CD8-positive, alpha-beta memory T cell (primary cell): ENCODE measurements around the gene MOV10L1. TPM values are rescaled to one million over a fixed set of nuclear protein-coding genes. Genes with fewer than 3 reads are reported as not detected.

Experiments used
- CTCF ChIA-PET: fragments of 350-600 bp; sonication (Branson Sonifier 250); formaldehyde crosslinking; loops from one replicate; lab custom pipeline; 2021; ENCODE audit warnings: antibody characterized with exemption; lab: Charles Lee
- POLR2A ChIA-PET: fragments of 350-600 bp; sonication (Branson Sonifier 250); formaldehyde crosslinking; loops from one replicate; lab custom pipeline; 2021; ENCODE audit warnings: antibody characterized with exemption; lab: Charles Lee
- DNase-seq, 5 donors: peaks; one replicate each; pipeline versions ENCODE4 v3.0.0 to v3.0.0-alpha.2; 2020 to 2022; ENCODE audit warnings: mixed read lengths in 1 of 5
- H3K27ac ChIP-seq: one replicate; pipeline ENCODE4 v1.7.0; 2013; ENCODE audit warnings: low read depth, mild to moderate bottlenecking, low read length, moderate library complexity
- H3K27me3 ChIP-seq: 2 replicates; pipeline ENCODE4 v1.7.0; 2013; ENCODE audit warnings: low read length, mild to moderate bottlenecking; ENCODE audit not compliant: insufficient read depth, poor library complexity, severe bottlenecking
- H3K36me3 ChIP-seq: 2 replicates; pipeline ENCODE4 v1.7.0; 2013; ENCODE audit warnings: mild to moderate bottlenecking, low read length, moderate library complexity; ENCODE audit not compliant: insufficient read depth
- H3K4me1 ChIP-seq: 2 replicates; pipeline ENCODE4 v1.7.0; 2013; ENCODE audit warnings: mild to moderate bottlenecking, low read length, moderate library complexity; ENCODE audit not compliant: insufficient read depth
- H3K4me3 ChIP-seq: 2 replicates; pipeline ENCODE4 v1.7.0; 2013; ENCODE audit warnings: mild to moderate bottlenecking, low read length
- H3K9me3 ChIP-seq: 2 replicates; pipeline ENCODE4 v1.7.0; 2013; ENCODE audit warnings: mild to moderate bottlenecking, low read length
- H3K27ac Mint-ChIP-seq, 8 donors: one replicate each; pipeline ENCODE4 v1.8.0; 2020 to 2021; ENCODE audit warnings: mixed read lengths in 8 of 8, mild to moderate bottlenecking in 6 of 8, inconsistent platforms in 3 of 8, moderate library complexity in 3 of 8
- H3K27me3 Mint-ChIP-seq, 2 donors: one replicate each; pipeline ENCODE4 v1.8.0; 2020 to 2021; ENCODE audit warnings: mixed read lengths in 2 of 2, mild to moderate bottlenecking in 1 of 2, moderate library complexity in 1 of 2
- H3K36me3 Mint-ChIP-seq, 3 donors: one replicate each; pipeline ENCODE4 v1.8.0; 2020 to 2021; ENCODE audit warnings: mixed read lengths in 3 of 3, inconsistent platforms in 1 of 3, mild to moderate bottlenecking in 1 of 3
- H3K4me1 Mint-ChIP-seq, 3 donors: one replicate each; pipeline ENCODE4 v1.8.0; 2020 to 2021; ENCODE audit warnings: mixed read lengths in 3 of 3, inconsistent platforms in 1 of 3, mild to moderate bottlenecking in 1 of 3
- H3K4me3 Mint-ChIP-seq, 7 donors: one replicate each; pipeline ENCODE4 v1.8.0; 2020 to 2021; ENCODE audit warnings: mixed read lengths in 7 of 7, mild to moderate bottlenecking in 6 of 7, moderate library complexity in 4 of 7, inconsistent platforms in 2 of 7
- H3K9me3 Mint-ChIP-seq, 5 donors: one replicate each; pipeline ENCODE4 v1.8.0; 2020 to 2022; ENCODE audit warnings: mixed read lengths in 5 of 5, mild to moderate bottlenecking in 3 of 5, moderate library complexity in 2 of 5, inconsistent platforms in 1 of 5
- polyA plus RNA-seq: library from polyadenylated mRNA; unstranded; fragments of 300-500 nt; fragmentation: Illumina TruSeq; gene quantifications from one replicate; pipeline ENCODE4 v1.2.3, GENCODE V29; 2021
- total RNA-seq, 2 experiments: library from RNA; stranded (reverse); gene quantifications; one replicate each; pipeline ENCODE4 v1.2.3, GENCODE V29; 2021

MOV10L1 gene
- total and polyA plus RNA-seq, 3 experiments from 2014 or later, result not detected

DNA sequence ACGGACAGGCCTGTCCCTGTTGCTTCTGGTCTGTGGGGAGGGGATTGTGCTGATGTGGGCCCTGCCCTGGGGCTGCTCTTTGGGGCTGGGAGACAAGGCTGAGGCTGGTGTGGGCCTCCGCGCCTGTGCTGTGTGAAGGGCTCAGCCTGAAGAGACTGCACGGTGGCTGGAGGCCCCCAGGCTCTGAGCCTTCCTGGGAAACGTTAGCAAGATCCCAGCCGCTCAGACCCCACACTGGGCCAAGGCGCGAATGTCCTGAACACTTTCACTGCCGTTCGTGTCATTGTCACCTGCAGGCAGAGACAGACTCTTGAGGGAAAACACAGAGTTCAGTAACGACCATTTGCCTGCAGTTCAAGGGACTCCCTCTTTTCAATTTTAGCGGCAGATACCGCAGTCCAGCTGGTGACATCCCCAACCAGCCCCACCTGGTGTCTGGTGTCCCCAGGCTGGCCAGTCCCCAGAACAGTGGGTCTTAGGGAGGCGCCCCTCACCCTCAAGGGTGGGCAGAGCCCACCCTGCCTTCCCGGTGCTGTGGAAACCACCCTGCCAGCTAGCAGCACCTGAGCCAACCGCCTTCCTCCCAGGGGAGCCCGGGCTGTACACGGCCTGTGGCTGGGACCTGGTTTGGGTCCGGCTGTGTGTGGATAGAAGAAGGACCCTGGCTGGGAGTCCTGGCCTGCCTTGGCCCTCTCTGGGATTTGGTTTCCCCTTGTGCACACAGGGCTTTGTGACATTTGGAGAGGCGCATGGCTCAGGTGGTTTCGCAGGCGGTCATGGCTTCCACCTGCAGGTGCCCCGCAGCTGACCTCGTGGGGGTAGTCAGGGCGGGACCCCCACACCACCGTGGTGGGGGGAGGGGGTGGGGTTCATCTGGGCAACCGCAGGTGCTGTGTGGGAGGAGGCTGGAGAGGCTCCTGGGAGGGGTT lies 86.4 kb downstream of the MOV10L1 start:
- no peak overlapping the region for H3K27ac Mint-ChIP-seq
- H3K4me1 Mint-ChIP-seq, result peaks cover 0 to 5% (median 0%) of the 10 kb centered on the region in 3 donors
- Histone ChIP-seq H3K36me3 (no peaks in the 10 kb centered on the region), H3K9me3 (no peaks in the 10 kb centered on the region), H3K27ac (no peak overlapping the region), H3K27me3 (peaks cover 4% of the 10 kb centered on the region), H3K4me3 (no peak overlapping the region), H3K4me1 (no peaks in the 10 kb centered on the region)
- CTCF ChIA-PET, result interaction anchor here (0.6 to 1.0 kb wide), 3 partner anchors 26 to 236 kb away, joined by 3 read pairs; no protein-coding TSS in a partner anchor
- H3K27me3 Mint-ChIP-seq, result peaks cover 13 to 19% of the 10 kb centered on the region in 2 donors
- POLR2A ChIA-PET, result interaction anchor here (1.0 kb wide), 1 partner anchor 8 kb away, joined by 3 read pairs; no protein-coding TSS in a partner anchor
- H3K4me3 Mint-ChIP-seq, result no peak overlapping the region
- DNase-seq, result no peak
- no peaks in the 10 kb centered on the region for H3K36me3 Mint-ChIP-seq
- no peaks in the 10 kb centered on the region for H3K9me3 Mint-ChIP-seq

DNA sequence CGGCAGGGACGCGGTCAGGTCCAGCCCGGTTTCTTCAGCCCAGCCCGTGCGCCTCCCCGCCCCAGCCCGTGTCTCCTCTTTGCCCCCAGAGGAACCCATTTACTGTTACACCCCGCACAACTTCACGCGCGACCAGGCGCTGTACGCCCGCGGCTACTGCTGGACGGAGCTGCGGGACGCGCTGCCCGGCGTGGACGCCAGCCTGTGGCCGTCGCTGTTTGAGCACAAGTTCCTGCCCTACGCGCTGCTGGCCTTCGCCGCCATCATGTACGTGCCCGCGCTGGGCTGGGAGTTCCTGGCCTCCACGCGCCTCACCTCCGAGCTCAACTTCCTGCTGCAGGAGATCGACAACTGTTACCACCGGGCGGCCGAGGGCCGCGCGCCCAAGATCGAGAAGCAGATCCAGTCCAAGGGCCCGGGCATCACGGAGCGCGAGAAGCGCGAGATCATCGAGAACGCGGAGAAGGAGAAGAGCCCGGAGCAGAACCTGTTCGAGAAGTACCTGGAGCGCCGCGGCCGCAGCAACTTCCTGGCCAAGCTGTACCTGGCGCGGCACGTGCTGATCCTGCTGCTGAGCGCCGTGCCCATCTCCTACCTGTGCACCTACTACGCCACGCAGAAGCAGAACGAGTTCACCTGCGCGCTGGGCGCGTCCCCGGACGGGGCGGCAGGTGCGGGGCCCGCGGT lies 87.2 kb downstream of the MOV10L1 start:
- no peak overlapping the region for H3K27ac ChIP-seq
- Mint-ChIP-seq H3K27me3 (peaks cover 8 to 11% of the 10 kb centered on the region in 2 donors), H3K4me3 (peak overlapping the region in 1 of 7 donors; percentile 36), H3K36me3 (no peaks in the 10 kb centered on the region), H3K9me3 (no peaks in the 10 kb centered on the region), H3K4me1 (peaks cover 0 to 5% (median 0%) of the 10 kb centered on the region in 3 donors), H3K27ac (no peak overlapping the region)
- no peaks in the 10 kb centered on the region for H3K4me1 ChIP-seq
- DNase-seq, result peak in 1 of 5 donors; percentile 44
- H3K4me3 ChIP-seq, result no peak overlapping the region
- no peaks in the 10 kb centered on the region for H3K9me3 ChIP-seq
- no peaks in the 10 kb centered on the region for H3K36me3 ChIP-seq
- POLR2A ChIA-PET, result no interaction called here
- no peaks in the 10 kb centered on the region for H3K27me3 ChIP-seq
- CTCF ChIA-PET, result interaction anchor here (0.6 kb wide), 1 partner anchor 237 kb away, joined by 3 read pairs; no protein-coding TSS in a partner anchor

DNA sequence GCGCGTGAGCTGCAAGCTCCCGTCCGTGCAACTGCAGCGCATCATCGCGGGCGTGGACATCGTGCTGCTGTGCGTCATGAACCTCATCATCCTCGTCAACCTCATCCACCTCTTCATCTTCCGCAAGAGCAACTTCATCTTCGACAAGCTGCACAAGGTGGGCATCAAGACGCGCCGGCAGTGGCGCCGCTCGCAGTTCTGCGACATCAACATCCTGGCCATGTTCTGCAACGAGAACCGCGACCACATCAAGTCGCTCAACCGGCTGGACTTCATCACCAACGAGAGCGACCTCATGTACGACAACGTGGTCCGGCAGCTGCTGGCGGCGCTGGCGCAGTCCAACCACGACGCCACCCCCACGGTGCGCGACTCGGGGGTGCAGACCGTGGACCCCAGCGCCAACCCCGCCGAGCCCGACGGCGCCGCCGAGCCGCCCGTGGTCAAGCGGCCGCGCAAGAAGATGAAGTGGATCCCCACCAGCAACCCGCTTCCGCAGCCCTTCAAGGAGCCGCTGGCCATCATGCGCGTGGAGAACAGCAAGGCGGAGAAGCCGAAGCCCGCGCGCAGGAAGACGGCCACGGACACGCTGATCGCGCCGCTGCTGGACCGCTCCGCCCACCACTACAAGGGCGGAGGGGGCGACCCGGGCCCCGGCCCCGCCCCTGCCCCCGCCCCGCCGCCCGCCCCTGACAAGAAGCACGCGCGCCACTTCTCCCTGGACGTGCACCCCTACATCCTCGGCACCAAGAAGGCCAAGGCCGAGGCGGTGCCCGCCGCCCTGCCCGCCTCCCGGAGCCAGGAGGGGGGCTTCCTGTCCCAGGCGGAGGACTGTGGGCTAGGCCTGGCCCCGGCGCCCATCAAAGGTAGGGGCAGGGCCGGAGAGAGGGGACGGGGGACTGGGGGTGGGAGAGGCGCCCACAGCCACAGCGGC lies 88.0 kb downstream of the MOV10L1 start:
- Mint-ChIP-seq H3K27ac (peak overlapping the region in 1 of 8 donors; percentile 90), H3K9me3 (no peaks in the 10 kb centered on the region), H3K27me3 (peaks cover 4 to 5% of the 10 kb centered on the region in 2 donors), H3K4me1 (peaks cover 0 to 5% (median 0%) of the 10 kb centered on the region in 3 donors), H3K36me3 (no peaks in the 10 kb centered on the region), H3K4me3 (no peak overlapping the region)
- Histone ChIP-seq H3K9me3 (no peaks in the 10 kb centered on the region), H3K27ac (no peak overlapping the region), H3K36me3 (no peaks in the 10 kb centered on the region), H3K4me1 (no peaks in the 10 kb centered on the region), H3K4me3 (no peak overlapping the region), H3K27me3 (no peaks in the 10 kb centered on the region)
- POLR2A ChIA-PET, result no interaction called here
- CTCF ChIA-PET, result no interaction called here
- DNase-seq, result peak in 1 of 5 donors; percentile 44

DNA sequence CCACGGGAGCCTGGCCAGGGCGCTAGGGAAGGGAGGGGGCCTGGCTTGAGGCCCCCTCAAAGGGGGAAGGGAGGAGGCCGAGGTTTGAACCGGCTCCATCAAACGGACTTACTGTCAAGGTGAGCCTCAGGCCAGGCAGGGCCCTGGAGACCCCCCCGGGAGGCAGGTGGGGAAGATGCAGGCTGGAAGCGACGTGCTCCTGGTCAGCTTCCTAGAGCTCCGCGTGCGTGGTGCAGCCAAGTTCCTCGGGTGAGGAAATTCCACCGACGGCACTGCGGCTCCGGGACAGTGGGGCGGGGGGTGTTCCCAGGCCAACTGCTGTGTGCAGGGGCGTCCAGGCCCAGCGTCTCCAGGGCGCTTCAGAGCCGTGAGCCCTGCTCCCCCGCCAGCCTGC lies 88.7 kb downstream of the MOV10L1 start:
- no peaks in the 10 kb centered on the region for H3K36me3 Mint-ChIP-seq
- no peak overlapping the region for H3K4me3 ChIP-seq
- no peak overlapping the region for H3K4me3 Mint-ChIP-seq
- no peaks in the 10 kb centered on the region for H3K9me3 ChIP-seq
- peak in 1 of 5 donors; percentile 48 for DNase-seq
- H3K27me3 Mint-ChIP-seq, result peaks cover 4 to 5% of the 10 kb centered on the region in 2 donors
- no peaks in the 10 kb centered on the region for H3K36me3 ChIP-seq
- H3K27ac ChIP-seq, result no peak overlapping the region
- ChIA-PET POLR2A (no interaction called here), CTCF (no interaction called here)
- H3K4me1 Mint-ChIP-seq, result peaks cover 0 to 5% (median 0%) of the 10 kb centered on the region in 3 donors
- H3K4me1 ChIP-seq, result no peaks in the 10 kb centered on the region
- no peak overlapping the region for H3K27ac Mint-ChIP-seq
- no peaks in the 10 kb centered on the region for H3K27me3 ChIP-seq
- H3K9me3 Mint-ChIP-seq, result no peaks in the 10 kb centered on the region

DNA sequence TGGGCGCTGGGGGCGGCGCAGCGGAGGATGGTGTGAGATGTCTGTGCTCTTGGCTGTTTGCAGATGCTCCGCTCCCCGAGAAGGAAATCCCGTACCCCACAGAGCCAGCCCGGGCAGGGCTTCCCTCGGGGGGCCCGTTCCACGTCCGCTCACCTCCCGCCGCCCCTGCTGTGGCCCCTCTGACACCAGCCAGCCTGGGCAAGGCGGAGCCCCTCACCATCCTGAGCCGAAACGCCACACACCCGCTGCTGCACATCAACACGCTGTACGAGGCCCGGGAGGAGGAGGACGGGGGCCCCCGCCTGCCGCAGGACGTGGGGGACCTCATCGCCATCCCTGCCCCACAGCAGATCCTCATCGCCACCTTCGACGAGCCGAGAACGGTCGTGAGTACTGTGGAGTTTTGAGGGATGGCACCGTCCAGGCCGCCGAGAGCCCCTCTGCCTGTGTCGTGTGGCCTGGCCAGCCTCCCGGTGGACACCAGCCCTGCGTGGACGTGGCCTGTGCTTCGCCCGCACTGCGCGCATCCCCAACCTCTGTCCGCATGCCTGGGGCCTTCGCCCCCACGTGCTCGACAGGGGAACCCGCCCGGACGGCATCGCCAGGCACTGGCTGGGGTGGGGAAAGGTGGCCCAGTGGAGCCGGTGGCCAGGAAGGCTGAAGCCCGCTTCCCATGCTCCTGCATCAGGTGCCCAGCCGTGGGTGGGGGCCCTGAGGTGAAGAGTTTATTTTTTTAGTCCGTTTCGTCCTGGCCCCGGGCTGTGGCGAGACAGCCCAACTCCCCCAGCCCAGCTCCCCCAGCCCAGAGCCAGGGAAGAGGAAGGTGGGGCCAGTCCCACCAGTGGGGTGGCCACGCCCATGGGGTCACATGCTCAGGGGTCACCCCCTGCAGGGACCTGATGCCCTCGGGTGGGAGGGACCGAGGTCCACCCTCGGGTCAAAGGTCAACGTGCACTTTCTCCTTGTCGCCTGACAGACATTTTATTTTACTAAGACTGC lies 89.4 kb downstream of the MOV10L1 start:
- Histone ChIP-seq H3K9me3 (no peaks in the 10 kb centered on the region), H3K27ac (no peak overlapping the region), H3K4me1 (no peaks in the 10 kb centered on the region), H3K27me3 (no peaks in the 10 kb centered on the region), H3K36me3 (no peaks in the 10 kb centered on the region), H3K4me3 (no peak overlapping the region)
- no peaks in the 10 kb centered on the region for H3K36me3 Mint-ChIP-seq
- ChIA-PET CTCF (no interaction called here), POLR2A (no interaction called here)
- H3K27ac Mint-ChIP-seq, result no peak overlapping the region
- H3K4me1 Mint-ChIP-seq, result peaks cover 0 to 5% (median 0%) of the 10 kb centered on the region in 3 donors
- H3K9me3 Mint-ChIP-seq, result no peaks in the 10 kb centered on the region
- H3K4me3 Mint-ChIP-seq, result peak overlapping the region in 1 of 7 donors; percentile 26
- H3K27me3 Mint-ChIP-seq, result peaks cover 3 to 5% of the 10 kb centered on the region in 2 donors
- DNase-seq, result peak in 1 of 5 donors; percentile 43

DNA sequence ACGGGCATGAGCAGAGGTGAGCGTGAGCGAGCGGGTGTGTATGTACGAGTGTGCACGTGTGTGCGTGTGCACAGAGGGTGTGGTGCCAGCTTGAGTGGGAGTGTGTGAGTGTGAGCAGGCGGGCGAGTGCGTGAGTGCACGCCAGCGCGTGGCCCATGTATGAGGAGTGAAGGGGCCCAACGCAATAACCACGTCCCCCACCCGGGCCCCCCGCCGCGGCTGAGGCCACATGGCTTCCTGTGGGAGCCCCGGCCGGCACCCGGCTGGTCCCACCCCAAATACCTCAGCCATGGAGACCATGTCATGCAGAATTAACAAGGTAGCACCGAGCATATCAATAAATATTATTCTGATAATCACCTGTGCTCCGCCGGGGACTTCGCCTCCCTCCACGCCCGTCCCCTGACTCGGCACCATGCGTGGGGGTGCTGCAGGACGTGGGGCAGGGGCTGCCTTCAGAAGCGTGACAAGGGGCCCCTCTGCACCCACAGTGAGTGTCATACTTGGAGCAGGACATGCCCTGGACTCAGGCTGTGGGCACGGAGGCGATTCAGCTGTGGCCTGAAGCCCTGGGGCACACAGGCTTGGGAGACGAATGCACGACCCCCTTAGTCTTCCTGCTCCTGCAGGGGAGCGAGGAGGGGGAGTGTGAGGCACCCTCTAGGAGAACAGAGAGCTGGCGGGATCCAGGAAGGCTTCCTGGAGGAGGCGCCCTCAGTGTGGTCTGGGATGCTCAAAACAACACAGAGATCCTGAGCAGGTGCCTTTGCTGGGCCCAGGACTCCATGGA lies 90.3 kb downstream of the MOV10L1 start:
- CTCF ChIA-PET, result no interaction called here
- peaks cover 0 to 5% of the 10 kb centered on the region in 2 donors for H3K27me3 Mint-ChIP-seq
- no peaks in the 10 kb centered on the region for H3K36me3 Mint-ChIP-seq
- H3K4me1 Mint-ChIP-seq, result peaks cover 0 to 9% (median 0%) of the 10 kb centered on the region in 3 donors
- DNase-seq, result peak in 1 of 5 donors; percentile 45
- no peaks in the 10 kb centered on the region for H3K9me3 Mint-ChIP-seq
- H3K27me3 ChIP-seq, result no peaks in the 10 kb centered on the region
- no peak overlapping the region for H3K4me3 ChIP-seq
- H3K36me3 ChIP-seq, result no peaks in the 10 kb centered on the region
- H3K4me3 Mint-ChIP-seq, result peak overlapping the region in 1 of 7 donors; percentile 26
- no peak overlapping the region for H3K27ac ChIP-seq
- H3K27ac Mint-ChIP-seq, result peak overlapping the region in 1 of 8 donors; percentile 4
- no peaks in the 10 kb centered on the region for H3K9me3 ChIP-seq
- peaks cover 1% of the 10 kb centered on the region for H3K4me1 ChIP-seq
- POLR2A ChIA-PET, result no interaction called here
